ENCODE results near the gene C1QL2.

- TF ChIP-seq, protein P1, sequence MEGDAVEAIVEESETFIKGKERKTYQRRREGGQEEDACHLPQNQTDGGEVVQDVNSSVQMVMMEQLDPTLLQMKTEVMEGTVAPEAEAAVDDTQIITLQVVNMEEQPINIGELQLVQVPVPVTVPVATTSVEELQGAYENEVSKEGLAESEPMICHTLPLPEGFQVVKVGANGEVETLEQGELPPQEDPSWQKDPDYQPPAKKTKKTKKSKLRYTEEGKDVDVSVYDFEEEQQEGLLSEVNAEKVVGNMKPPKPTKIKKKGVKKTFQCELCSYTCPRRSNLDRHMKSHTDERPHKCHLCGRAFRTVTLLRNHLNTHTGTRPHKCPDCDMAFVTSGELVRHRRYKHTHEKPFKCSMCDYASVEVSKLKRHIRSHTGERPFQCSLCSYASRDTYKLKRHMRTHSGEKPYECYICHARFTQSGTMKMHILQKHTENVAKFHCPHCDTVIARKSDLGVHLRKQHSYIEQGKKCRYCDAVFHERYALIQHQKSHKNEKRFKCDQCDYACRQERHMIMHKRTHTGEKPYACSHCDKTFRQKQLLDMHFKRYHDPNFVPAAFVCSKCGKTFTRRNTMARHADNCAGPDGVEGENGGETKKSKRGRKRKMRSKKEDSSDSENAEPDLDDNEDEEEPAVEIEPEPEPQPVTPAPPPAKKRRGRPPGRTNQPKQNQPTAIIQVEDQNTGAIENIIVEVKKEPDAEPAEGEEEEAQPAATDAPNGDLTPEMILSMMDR (IDR thresholded peaks at IDR 0.05 in 4 of 5, conservative IDR thresholded peaks at IDR 0.05 in 1 of 5), result no peak
- TF ChIP-seq POLR2A (IDR thresholded peaks at IDR 0.05), result no peak
Measured at GRCh38 chr2:119180892-119181291, 22.3 kb upstream of the C1QL2 start.
